IMR-90 (cell line): ENCODE data around the gene HSPH1.

Source experiments
- CEBPB ChIP-seq: IDR thresholded peaks from 2 replicates; pipeline ENCODE4 v1.6.1; 2012; ENCODE audit warnings: low read depth, low read length, improper control_type of control experiment
- CHD1 ChIP-seq: IDR thresholded peaks from 2 replicates; pipeline ENCODE4 v1.6.1; 2012; ENCODE audit warnings: low read depth, low read length, improper control_type of control experiment
- MAZ ChIP-seq: IDR thresholded peaks from 2 replicates; pipeline ENCODE4 v1.6.1; 2012; ENCODE audit warnings: low read depth, mild to moderate bottlenecking, low read length, improper control_type of control experiment, moderate library complexity, borderline replicate concordance
- NFE2L2 ChIP-seq: fragments of 150-350 bp; IDR thresholded peaks from 2 replicates; pipeline ENCODE4 v1.6.1; 2016; ENCODE audit warnings: low read depth, mild to moderate bottlenecking, low read length
- POLR2A ChIP-seq: IDR thresholded peaks from 2 replicates; pipeline ENCODE4 v1.6.1; 2012; ENCODE audit warnings: mild to moderate bottlenecking, low read depth, low read length
- RAD21 ChIP-seq: IDR thresholded peaks from 2 replicates; pipeline ENCODE4 v1.6.1; 2012; ENCODE audit warnings: low read length, improper control_type of control experiment
- RCOR1 ChIP-seq: IDR thresholded peaks from 2 replicates; pipeline ENCODE4 v1.6.1; 2012; ENCODE audit warnings: mild to moderate bottlenecking, low read length, improper control_type of control experiment; ENCODE audit not compliant: insufficient replicate concordance
- RFX5 ChIP-seq: IDR thresholded peaks from 2 replicates; pipeline ENCODE4 v1.8.0; 2012; ENCODE audit warnings: low read depth, mild to moderate bottlenecking, low read length, moderate library complexity
- SMC3 ChIP-seq: fragments of 150-350 bp; IDR thresholded peaks from 2 replicates; pipeline ENCODE4 v1.6.1; 2016; ENCODE audit warnings: low read depth, mild to moderate bottlenecking, antibody characterized with exemption, low read length, moderate library complexity
- USF2 ChIP-seq: fragments of 150-350 bp; IDR thresholded peaks from 2 replicates; pipeline ENCODE4 v1.6.1; 2017; ENCODE audit warnings: mild to moderate bottlenecking, antibody characterized with exemption, low read length, low read depth
- TF ChIP-seq, protein P1 (sequence below): conservative IDR thresholded peaks from 2 replicates; pipeline ENCODE4 v1.5.1; 2012; ENCODE audit warnings: mild to moderate bottlenecking, low read depth, low read length, improper control_type of control experiment
- TF ChIP-seq, protein P2 (sequence below): fragments of 150-350 bp; IDR thresholded peaks from 2 replicates; pipeline ENCODE4 v1.6.1; 2016; ENCODE audit warnings: low read depth, mild to moderate bottlenecking, low read length, moderate library complexity, borderline replicate concordance

DNA sequence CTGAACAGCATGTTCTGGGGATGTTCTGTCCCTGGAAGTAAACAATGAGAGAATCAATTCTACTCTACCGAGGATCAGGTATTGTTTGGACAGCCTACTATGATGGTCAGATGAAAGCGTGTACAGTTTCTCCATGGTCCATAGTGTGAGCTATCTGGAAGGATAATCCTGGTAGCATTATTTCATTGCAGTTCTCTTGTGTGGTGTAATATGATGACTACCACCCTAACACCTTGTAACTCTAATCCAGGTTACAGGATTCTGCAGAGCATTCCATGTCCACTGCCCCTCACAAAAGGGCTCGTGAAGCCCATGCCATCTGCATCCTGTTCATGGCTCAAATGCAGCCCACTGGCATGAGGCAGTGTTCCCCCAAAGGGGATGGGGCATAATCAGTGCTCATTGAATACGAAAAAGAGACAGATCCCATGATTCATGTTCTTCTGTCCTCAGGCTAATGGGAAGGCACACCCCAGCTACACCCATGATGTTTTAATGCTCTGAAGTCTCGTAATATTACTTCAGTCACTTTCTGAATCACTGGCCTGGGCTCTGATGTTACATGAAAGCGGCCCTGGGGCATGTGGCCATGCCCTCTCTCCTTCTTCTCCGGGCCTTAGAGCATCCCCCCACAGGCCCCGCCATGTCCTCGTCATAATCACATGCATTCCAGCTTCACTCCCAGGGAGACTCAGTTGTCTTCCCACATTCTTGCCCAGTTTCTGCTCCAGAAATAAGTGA is 68.4 kb downstream of the HSPH1 start:
- TF ChIP-seq, protein P1, sequence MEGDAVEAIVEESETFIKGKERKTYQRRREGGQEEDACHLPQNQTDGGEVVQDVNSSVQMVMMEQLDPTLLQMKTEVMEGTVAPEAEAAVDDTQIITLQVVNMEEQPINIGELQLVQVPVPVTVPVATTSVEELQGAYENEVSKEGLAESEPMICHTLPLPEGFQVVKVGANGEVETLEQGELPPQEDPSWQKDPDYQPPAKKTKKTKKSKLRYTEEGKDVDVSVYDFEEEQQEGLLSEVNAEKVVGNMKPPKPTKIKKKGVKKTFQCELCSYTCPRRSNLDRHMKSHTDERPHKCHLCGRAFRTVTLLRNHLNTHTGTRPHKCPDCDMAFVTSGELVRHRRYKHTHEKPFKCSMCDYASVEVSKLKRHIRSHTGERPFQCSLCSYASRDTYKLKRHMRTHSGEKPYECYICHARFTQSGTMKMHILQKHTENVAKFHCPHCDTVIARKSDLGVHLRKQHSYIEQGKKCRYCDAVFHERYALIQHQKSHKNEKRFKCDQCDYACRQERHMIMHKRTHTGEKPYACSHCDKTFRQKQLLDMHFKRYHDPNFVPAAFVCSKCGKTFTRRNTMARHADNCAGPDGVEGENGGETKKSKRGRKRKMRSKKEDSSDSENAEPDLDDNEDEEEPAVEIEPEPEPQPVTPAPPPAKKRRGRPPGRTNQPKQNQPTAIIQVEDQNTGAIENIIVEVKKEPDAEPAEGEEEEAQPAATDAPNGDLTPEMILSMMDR: no peak
- no peak for TF ChIP-seq NFE2L2
- TF ChIP-seq RAD21: no peak
- TF ChIP-seq, protein P2, sequence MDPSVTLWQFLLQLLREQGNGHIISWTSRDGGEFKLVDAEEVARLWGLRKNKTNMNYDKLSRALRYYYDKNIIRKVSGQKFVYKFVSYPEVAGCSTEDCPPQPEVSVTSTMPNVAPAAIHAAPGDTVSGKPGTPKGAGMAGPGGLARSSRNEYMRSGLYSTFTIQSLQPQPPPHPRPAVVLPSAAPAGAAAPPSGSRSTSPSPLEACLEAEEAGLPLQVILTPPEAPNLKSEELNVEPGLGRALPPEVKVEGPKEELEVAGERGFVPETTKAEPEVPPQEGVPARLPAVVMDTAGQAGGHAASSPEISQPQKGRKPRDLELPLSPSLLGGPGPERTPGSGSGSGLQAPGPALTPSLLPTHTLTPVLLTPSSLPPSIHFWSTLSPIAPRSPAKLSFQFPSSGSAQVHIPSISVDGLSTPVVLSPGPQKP: no peak
- TF ChIP-seq USF2: no peak
- TF ChIP-seq POLR2A: no peak
- no peak for TF ChIP-seq SMC3
- no peak for TF ChIP-seq CEBPB
- TF ChIP-seq MAZ: no peak
- no peak for TF ChIP-seq CHD1
- no peak for TF ChIP-seq RFX5
- no peak for TF ChIP-seq RCOR1
